Fibroblast of gingiva (primary cell): ENCODE measurements around the gene MAP6.

Source experiments
- DNase-seq: peaks from one replicate; pipeline ENCODE4 v3.0.0-alpha.2; 2011; ENCODE audit warnings: low read depth

Gene MAP6

GRCh38 chr11:75631086-75631730, 37.6 kb downstream of the MAP6 start:
- no peak for DNase-seq

GRCh38 chr11:75627906-75628668, 40.8 kb downstream of the MAP6 start:
- DNase-seq, result no peak

GRCh38 chr11:75626889-75627529, 41.8 kb downstream of the MAP6 start:
- DNase-seq, result no peak

GRCh38 chr11:75625991-75626888, 42.6 kb downstream of the MAP6 start:
- peak; percentile 54 for DNase-seq

- no peak for DNase-seq
Measured at GRCh38 chr11:75625021-75625420, 43.8 kb downstream of the MAP6 start.

GRCh38 chr11:75616281-75616680, 52.6 kb downstream of the MAP6 start:
- DNase-seq, result no peak

- DNase-seq, result no peak
Measured at GRCh38 chr11:75615751-75616150, 53.1 kb downstream of the MAP6 start.

- DNase-seq, result no peak
Measured at GRCh38 chr11:75611823-75612222, 57.0 kb downstream of the MAP6 start.

GRCh38 chr11:75606099-75606498, 62.7 kb downstream of the MAP6 start:
- no peak for DNase-seq

- peak; percentile 94 for DNase-seq
Measured at GRCh38 chr11:75603791-75604736, 64.8 kb downstream of the MAP6 start.

GRCh38 chr11:75602951-75603350, 65.9 kb downstream of the MAP6 start:
- no peak for DNase-seq

- no peak for DNase-seq
Measured at GRCh38 chr11:75601494-75601893, 67.3 kb downstream of the MAP6 start.

GRCh38 chr11:75600356-75600755, 68.5 kb downstream of the MAP6 start:
- no peak for DNase-seq

- no peak for DNase-seq
Measured at GRCh38 chr11:75598900-75599299, 69.9 kb downstream of the MAP6 start.

- no peak for DNase-seq
Measured at GRCh38 chr11:75598264-75598663, 70.6 kb downstream of the MAP6 start.

GRCh38 chr11:75597636-75598035, 71.2 kb downstream of the MAP6 start:
- no peak for DNase-seq

GRCh38 chr11:75596914-75597313, 71.9 kb downstream of the MAP6 start:
- no peak for DNase-seq

- DNase-seq, result no peak
Measured at GRCh38 chr11:75595429-75595828, 73.4 kb downstream of the MAP6 start.

- no peak for DNase-seq
Measured at GRCh38 chr11:75594211-75594610, 74.6 kb downstream of the MAP6 start.

GRCh38 chr11:75593286-75593915, 75.4 kb downstream of the MAP6 start:
- DNase-seq, result no peak

- DNase-seq, result no peak
Measured at GRCh38 chr11:75592715-75593114, 76.1 kb downstream of the MAP6 start.
